Mesothelial cell of epicardium (in vitro differentiated cells): ENCODE data around the gene ABCA6. TPM values are rescaled to one million over a fixed set of nuclear protein-coding genes. Genes with fewer than 3 reads are reported as not detected.

Experiments
- DNase-seq, 2 experiments: peaks; one replicate each; pipeline ENCODE4 v3.0.0; 2021; ENCODE audit warnings: low spot score in 2 of 2; ENCODE audit not compliant: unreplicated experiment in 2 of 2
- H3K27ac Mint-ChIP-seq: 2 replicates; pipeline ENCODE4 v1.8.0; 2021; ENCODE audit warnings: mixed read lengths
- H3K27me3 Mint-ChIP-seq: 2 replicates; pipeline ENCODE4 v1.8.0; 2021; ENCODE audit warnings: low read depth, mixed read lengths
- H3K36me3 Mint-ChIP-seq: 2 replicates; pipeline ENCODE4 v1.8.0; 2021; ENCODE audit warnings: mixed read lengths
- H3K4me1 Mint-ChIP-seq: 2 replicates; pipeline ENCODE4 v1.8.0; 2021; ENCODE audit warnings: mixed read lengths
- H3K4me3 Mint-ChIP-seq: 2 replicates; pipeline ENCODE4 v1.8.0; 2021; ENCODE audit warnings: mild to moderate bottlenecking, moderate library complexity, mixed read lengths
- H3K9me3 Mint-ChIP-seq: 2 replicates; pipeline ENCODE4 v1.8.0; 2021; ENCODE audit warnings: mixed read lengths
- CTCF ChIP-seq: fragments of 200-600 bp; sonication (generic); IDR thresholded peaks from one replicate; pipeline ENCODE4 v1.5.0; 2021; ENCODE audit warnings: antibody characterized with exemption; ENCODE audit not compliant: unreplicated experiment
- total RNA-seq: library from RNA; stranded (reverse); gene quantifications from 3 replicates; pipeline ENCODE4 v1.2.1, GENCODE V29; 2021

The ABCA6 gene
- total RNA-seq, 1 donor from 2014 or later = 0.42 TPM

- DNase-seq = no peak
- Mint-ChIP-seq H3K27ac (no peak overlapping the region), H3K4me1 (peaks cover 17% of the 10 kb centered on the region), H3K27me3 (peaks cover 7% of the 10 kb centered on the region), H3K9me3 (peaks cover 41% of the 10 kb centered on the region), H3K36me3 (peaks cover 10% of the 10 kb centered on the region), H3K4me3 (no peak overlapping the region)
- no peak for TF ChIP-seq CTCF
These were observed 83.5 kb downstream of the ABCA6 start for GRCh38 chr17:69058165-69058564.

- peaks cover 42% of the 10 kb centered on the region for H3K9me3 Mint-ChIP-seq
- no peak overlapping the region for H3K4me3 Mint-ChIP-seq
- no peak overlapping the region for H3K27ac Mint-ChIP-seq
- H3K36me3 Mint-ChIP-seq = peaks cover 10% of the 10 kb centered on the region
- H3K4me1 Mint-ChIP-seq = peaks cover 14% of the 10 kb centered on the region
- peaks cover 7% of the 10 kb centered on the region for H3K27me3 Mint-ChIP-seq
- TF ChIP-seq CTCF = no peak
- DNase-seq = no peak
These were observed 84.4 kb downstream of the ABCA6 start for GRCh38 chr17:69057280-69057679.

GRCh38 chr17:69056179-69056823 lies 85.4 kb downstream of the ABCA6 start:
- H3K4me1 Mint-ChIP-seq = peaks cover 13% of the 10 kb centered on the region
- no peak for TF ChIP-seq CTCF
- peaks cover 11% of the 10 kb centered on the region for H3K27me3 Mint-ChIP-seq
- H3K4me3 Mint-ChIP-seq = no peak overlapping the region
- peaks cover 10% of the 10 kb centered on the region for H3K36me3 Mint-ChIP-seq
- no peak overlapping the region for H3K27ac Mint-ChIP-seq
- peaks cover 46% of the 10 kb centered on the region for H3K9me3 Mint-ChIP-seq
- DNase-seq = no peak

- H3K27me3 Mint-ChIP-seq = peaks cover 11% of the 10 kb centered on the region
- peaks cover 14% of the 10 kb centered on the region for H3K4me1 Mint-ChIP-seq
- peaks cover 10% of the 10 kb centered on the region for H3K36me3 Mint-ChIP-seq
- no peak overlapping the region for H3K27ac Mint-ChIP-seq
- no peak overlapping the region for H3K4me3 Mint-ChIP-seq
- H3K9me3 Mint-ChIP-seq = peaks cover 46% of the 10 kb centered on the region
- no peak for TF ChIP-seq CTCF
- no peak for DNase-seq
These were observed 86.4 kb downstream of the ABCA6 start for GRCh38 chr17:69055334-69055733.

- H3K4me3 Mint-ChIP-seq = no peak overlapping the region
- peak overlapping the region; percentile 47 for H3K27ac Mint-ChIP-seq
- peaks cover 22% of the 10 kb centered on the region for H3K4me1 Mint-ChIP-seq
- peaks cover 7% of the 10 kb centered on the region for H3K27me3 Mint-ChIP-seq
- H3K9me3 Mint-ChIP-seq = peaks cover 24% of the 10 kb centered on the region
- peaks cover 9% of the 10 kb centered on the region for H3K36me3 Mint-ChIP-seq
- no peak for DNase-seq
- TF ChIP-seq CTCF = no peak
These were observed 90.5 kb downstream of the ABCA6 start for GRCh38 chr17:69050999-69051775.
